GM20000 (cell line): Measurements from ENCODE around the gene TMEM248.

Experiments used
- DNase-seq: peaks from one replicate; pipeline ENCODE4 v3.0.0; 2012; ENCODE audit warnings: low spot score
- TF ChIP-seq, protein P1 (sequence below): IDR thresholded peaks from 2 replicates; pipeline ENCODE4 v1.5.1; 2012; ENCODE audit warnings: mild to moderate bottlenecking, control low read depth; ENCODE audit errors: extremely low read depth, missing control alignments

The TMEM248 gene

DNA sequence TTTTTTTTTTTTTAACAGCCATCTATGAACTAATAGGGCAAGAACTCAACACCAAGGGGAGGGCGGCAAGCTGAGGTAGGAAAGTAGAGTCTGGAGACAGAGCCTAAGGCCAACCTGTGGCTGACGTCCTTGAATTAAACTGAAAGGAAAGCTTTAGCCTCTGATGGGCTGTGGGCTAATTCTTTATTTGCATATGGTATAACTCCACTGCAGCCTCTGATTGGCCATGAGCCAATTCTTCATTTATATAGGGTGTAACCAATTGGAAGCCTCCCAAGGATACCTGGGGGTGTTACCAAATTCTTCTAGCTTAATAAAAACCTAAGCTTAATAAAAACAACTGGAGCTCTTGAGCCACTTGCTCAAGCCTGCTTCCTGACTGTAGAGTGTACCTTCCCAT, 85.9 kb downstream of the TMEM248 start:
- TF ChIP-seq, protein P1, sequence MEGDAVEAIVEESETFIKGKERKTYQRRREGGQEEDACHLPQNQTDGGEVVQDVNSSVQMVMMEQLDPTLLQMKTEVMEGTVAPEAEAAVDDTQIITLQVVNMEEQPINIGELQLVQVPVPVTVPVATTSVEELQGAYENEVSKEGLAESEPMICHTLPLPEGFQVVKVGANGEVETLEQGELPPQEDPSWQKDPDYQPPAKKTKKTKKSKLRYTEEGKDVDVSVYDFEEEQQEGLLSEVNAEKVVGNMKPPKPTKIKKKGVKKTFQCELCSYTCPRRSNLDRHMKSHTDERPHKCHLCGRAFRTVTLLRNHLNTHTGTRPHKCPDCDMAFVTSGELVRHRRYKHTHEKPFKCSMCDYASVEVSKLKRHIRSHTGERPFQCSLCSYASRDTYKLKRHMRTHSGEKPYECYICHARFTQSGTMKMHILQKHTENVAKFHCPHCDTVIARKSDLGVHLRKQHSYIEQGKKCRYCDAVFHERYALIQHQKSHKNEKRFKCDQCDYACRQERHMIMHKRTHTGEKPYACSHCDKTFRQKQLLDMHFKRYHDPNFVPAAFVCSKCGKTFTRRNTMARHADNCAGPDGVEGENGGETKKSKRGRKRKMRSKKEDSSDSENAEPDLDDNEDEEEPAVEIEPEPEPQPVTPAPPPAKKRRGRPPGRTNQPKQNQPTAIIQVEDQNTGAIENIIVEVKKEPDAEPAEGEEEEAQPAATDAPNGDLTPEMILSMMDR, result no peak
- DNase-seq, result no peak
